A673 (cell line): ENCODE measurements around the gene AIMP2.
"Not testable (repeated sequence)": the region's sequence is repeated elsewhere in the genome, so short reads cannot be mapped to it uniquely, and the experiment has no call there.

Experiments used
- EZH2 ChIP-seq: fragments of 200-600 bp; sonication (generic); IDR thresholded peaks from 2 replicates; pipeline ENCODE4 v1.6.1; 2017; ENCODE audit warnings: borderline replicate concordance, low read depth, mild to moderate bottlenecking, mixed read lengths, antibody characterized with exemption, low read length; ENCODE audit not compliant: poor library complexity, severe bottlenecking
- TF ChIP-seq, protein P1 (sequence below): fragments of 300-800, 200-600 bp; sonication (generic); conservative IDR thresholded peaks from 2 replicates; pipeline ENCODE4 v1.5.1; 2017; ENCODE audit warnings: low read depth, mild to moderate bottlenecking, antibody characterized with exemption, low read length, moderate library complexity, mixed read lengths

DNA sequence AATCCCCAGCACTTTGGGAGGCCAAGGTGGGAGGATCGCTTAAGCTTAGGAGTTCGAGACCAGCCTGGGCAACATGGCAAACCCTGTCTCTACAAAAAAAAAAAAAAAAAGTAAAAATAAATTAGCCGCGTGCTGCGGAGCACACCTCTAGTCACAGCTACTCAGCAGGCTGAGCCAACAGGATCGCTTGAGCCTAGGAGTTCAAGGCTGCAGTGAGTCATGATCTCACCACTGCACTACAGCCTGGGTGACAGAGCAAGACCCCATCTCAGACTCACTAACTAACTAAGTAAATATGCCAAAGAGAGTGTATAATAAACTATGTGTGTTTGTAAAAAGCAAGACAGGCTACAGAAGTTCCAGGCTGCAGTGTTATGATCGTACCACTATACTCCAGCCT lies 45.3 kb upstream of the AIMP2 start:
- TF ChIP-seq, protein P1, sequence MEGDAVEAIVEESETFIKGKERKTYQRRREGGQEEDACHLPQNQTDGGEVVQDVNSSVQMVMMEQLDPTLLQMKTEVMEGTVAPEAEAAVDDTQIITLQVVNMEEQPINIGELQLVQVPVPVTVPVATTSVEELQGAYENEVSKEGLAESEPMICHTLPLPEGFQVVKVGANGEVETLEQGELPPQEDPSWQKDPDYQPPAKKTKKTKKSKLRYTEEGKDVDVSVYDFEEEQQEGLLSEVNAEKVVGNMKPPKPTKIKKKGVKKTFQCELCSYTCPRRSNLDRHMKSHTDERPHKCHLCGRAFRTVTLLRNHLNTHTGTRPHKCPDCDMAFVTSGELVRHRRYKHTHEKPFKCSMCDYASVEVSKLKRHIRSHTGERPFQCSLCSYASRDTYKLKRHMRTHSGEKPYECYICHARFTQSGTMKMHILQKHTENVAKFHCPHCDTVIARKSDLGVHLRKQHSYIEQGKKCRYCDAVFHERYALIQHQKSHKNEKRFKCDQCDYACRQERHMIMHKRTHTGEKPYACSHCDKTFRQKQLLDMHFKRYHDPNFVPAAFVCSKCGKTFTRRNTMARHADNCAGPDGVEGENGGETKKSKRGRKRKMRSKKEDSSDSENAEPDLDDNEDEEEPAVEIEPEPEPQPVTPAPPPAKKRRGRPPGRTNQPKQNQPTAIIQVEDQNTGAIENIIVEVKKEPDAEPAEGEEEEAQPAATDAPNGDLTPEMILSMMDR, result not testable (repeated sequence)
- not testable (repeated sequence) for TF ChIP-seq EZH2
